HepG2 (cell line): ENCODE results near the gene DLX1. TPM values are rescaled to one million over a fixed set of nuclear protein-coding genes. Genes with fewer than 3 reads are reported as not detected.

Experiments used
- ARID2 ChIP-seq: sonication (generic); formaldehyde crosslinking; IDR thresholded peaks from 2 replicates; pipeline ENCODE4 v1.8.1; 2022; ENCODE audit warnings: mild to moderate bottlenecking, missing genetic modification reagents, borderline replicate concordance
- ATF7-NPFF ChIP-seq: sonication (generic); formaldehyde crosslinking; IDR thresholded peaks from 2 replicates; pipeline ENCODE4 v1.8.1; 2023; ENCODE audit warnings: mild to moderate bottlenecking, low read depth, missing genetic modification reagents, moderate library complexity
- KMT2A ChIP-seq: sonication (generic); formaldehyde crosslinking; IDR thresholded peaks from 2 replicates; pipeline ENCODE4 v1.4.0; 2020; ENCODE audit warnings: missing genetic modification reagents
- MTA3 ChIP-seq: sonication (generic); formaldehyde crosslinking; IDR thresholded peaks from 2 replicates; pipeline ENCODE4 v1.4.0; 2020; ENCODE audit warnings: missing genetic modification reagents
- NFIB ChIP-seq: sonication (generic); formaldehyde crosslinking; IDR thresholded peaks from 2 replicates; pipeline ENCODE4 v1.9.0; 2021; ENCODE audit warnings: missing genetic modification reagents, mild to moderate bottlenecking, borderline replicate concordance
- REXO4 ChIP-seq: sonication (generic); formaldehyde crosslinking; IDR thresholded peaks from 2 replicates; pipeline ENCODE4 v1.8.0; 2022; ENCODE audit warnings: missing genetic modification reagents, mild to moderate bottlenecking, borderline replicate concordance
- SP5 ChIP-seq: IDR thresholded peaks from 2 replicates; pipeline ENCODE4 v1.6.1; 2016; ENCODE audit warnings: low read depth, borderline replicate concordance
- TAF15 ChIP-seq: fragments of 200-400 bp; formaldehyde crosslinking; IDR thresholded peaks from one replicate; pipeline ENCODE4 v1.6.1; 2018; ENCODE audit warnings: mild to moderate bottlenecking, low read depth, low read length; ENCODE audit not compliant: poor library complexity, severe bottlenecking
- TOPORS ChIP-seq: sonication (generic); formaldehyde crosslinking; IDR thresholded peaks from 2 replicates; pipeline ENCODE4 v1.8.0; 2023; ENCODE audit warnings: mild to moderate bottlenecking, missing genetic modification reagents
- ZBTB1 ChIP-seq: sonication (generic); formaldehyde crosslinking; IDR thresholded peaks from 2 replicates; pipeline ENCODE4 v1.4.0; 2020; ENCODE audit warnings: missing genetic modification reagents, borderline replicate concordance
- ZFX ChIP-seq: sonication (generic); formaldehyde crosslinking; IDR thresholded peaks from 2 replicates; pipeline ENCODE4 v1.4.0; 2020; ENCODE audit warnings: mild to moderate bottlenecking, low read depth, missing genetic modification reagents, moderate library complexity
- ZNF761 ChIP-seq: sonication (generic); formaldehyde crosslinking; conservative IDR thresholded peaks from 2 replicates; pipeline ENCODE4 v1.4.0; 2020; ENCODE audit warnings: mild to moderate bottlenecking, missing genetic modification reagents
- ZSCAN22 ChIP-seq: sonication (generic); formaldehyde crosslinking; IDR thresholded peaks from 2 replicates; pipeline ENCODE4 v1.4.0; 2020; ENCODE audit warnings: mild to moderate bottlenecking, missing genetic modification reagents
- polyA plus RNA-seq, 8 experiments: library from polyadenylated mRNA; depleted of rRNA in 3 of 8; stranded (reverse) in 7 of 8; unstranded in 1 of 8; fragments of >200 nt; fragmentation: Illumina TruSeq in 4 of 8; extraction: Trizol in 4 of 8; gene quantifications; 2 replicates each; pipeline versions ENCODE4 v1.2.1 to v1.2.3, GENCODE V29; 2011 to 2016; ENCODE audit warnings: low read depth in 4 of 8, missing spikeins in 1 of 8, mixed read lengths in 1 of 8; ENCODE audit not compliant: insufficient read depth in 1 of 8
- total RNA-seq, 5 experiments: library from RNA; depleted of rRNA; stranded (reverse); fragments of >200 nt; fragmentation: Illumina TruSeq; extraction: Trizol; gene quantifications; 2 replicates each; pipeline ENCODE4 v1.2.3, GENCODE V29; 2016; ENCODE audit warnings: low read depth in 1 of 5
- TF ChIP-seq, protein P1 (sequence below): sonication (generic); formaldehyde crosslinking; IDR thresholded peaks from 2 replicates; pipeline ENCODE4 v1.4.0; 2020; ENCODE audit warnings: missing genetic modification reagents
- TF ChIP-seq, protein P2 (sequence below): sonication (generic); formaldehyde crosslinking; IDR thresholded peaks from 2 replicates; pipeline ENCODE4 v1.5.0; 2020; ENCODE audit warnings: missing genetic modification reagents
- TF ChIP-seq, protein P3 (sequence below): sonication (generic); formaldehyde crosslinking; IDR thresholded peaks from 2 replicates; pipeline ENCODE4 v1.5.1; 2020; ENCODE audit warnings: mild to moderate bottlenecking, missing genetic modification reagents, borderline replicate concordance

The DLX1 gene
- total and polyA plus RNA-seq, 2 of the 13 experiments (the other 11 are each of a cell fraction or from before 2014, with no cell fraction given): 0.18 to 0.86 TPM

DNA sequence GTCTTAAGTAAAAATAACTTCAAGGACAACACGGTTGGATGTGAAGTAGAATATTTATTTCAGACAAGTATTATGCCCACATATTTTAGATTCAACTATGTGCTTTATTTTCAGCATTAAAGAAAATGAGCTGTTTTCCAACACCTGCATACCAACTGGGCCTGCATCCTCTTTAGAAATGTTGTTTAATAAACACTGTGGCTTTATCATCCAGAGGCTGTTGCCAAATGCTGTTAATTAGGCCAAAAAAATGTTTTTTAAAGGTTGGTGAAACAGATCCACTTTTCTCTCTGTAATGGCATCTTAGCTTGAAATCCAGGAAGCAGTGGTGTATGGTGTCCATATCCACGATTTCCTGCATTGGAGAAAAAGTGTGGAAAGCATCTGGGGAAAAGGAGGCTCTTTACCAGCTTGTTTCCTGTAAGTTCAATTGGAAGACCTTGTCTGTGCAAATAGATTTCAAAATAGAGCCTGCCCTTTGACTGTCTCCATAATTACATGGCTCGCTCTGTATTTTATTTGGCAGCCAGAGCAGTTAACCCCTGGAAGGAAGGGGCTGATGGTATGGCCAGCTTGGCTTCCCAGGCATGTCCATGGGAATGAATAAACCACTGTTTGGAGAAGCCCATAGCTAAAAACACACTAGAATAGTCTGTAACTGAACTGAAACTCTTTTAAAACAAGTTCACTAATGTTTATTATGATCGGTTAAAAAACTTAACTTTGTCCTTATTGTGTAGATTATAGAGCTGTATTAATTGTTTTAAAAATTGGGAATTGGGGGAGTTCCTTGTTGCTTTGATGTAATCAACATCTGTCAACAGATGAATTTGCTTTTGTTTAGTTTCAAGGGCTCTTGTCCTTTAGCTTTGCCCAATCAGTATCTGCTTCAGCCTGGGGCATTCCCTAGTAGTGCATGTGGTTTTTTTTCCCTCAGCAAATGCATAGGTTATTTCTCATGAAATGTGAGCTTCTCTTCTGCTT lies 33.0 kb upstream of the DLX1 start (continued):
- TF ChIP-seq, protein P1, sequence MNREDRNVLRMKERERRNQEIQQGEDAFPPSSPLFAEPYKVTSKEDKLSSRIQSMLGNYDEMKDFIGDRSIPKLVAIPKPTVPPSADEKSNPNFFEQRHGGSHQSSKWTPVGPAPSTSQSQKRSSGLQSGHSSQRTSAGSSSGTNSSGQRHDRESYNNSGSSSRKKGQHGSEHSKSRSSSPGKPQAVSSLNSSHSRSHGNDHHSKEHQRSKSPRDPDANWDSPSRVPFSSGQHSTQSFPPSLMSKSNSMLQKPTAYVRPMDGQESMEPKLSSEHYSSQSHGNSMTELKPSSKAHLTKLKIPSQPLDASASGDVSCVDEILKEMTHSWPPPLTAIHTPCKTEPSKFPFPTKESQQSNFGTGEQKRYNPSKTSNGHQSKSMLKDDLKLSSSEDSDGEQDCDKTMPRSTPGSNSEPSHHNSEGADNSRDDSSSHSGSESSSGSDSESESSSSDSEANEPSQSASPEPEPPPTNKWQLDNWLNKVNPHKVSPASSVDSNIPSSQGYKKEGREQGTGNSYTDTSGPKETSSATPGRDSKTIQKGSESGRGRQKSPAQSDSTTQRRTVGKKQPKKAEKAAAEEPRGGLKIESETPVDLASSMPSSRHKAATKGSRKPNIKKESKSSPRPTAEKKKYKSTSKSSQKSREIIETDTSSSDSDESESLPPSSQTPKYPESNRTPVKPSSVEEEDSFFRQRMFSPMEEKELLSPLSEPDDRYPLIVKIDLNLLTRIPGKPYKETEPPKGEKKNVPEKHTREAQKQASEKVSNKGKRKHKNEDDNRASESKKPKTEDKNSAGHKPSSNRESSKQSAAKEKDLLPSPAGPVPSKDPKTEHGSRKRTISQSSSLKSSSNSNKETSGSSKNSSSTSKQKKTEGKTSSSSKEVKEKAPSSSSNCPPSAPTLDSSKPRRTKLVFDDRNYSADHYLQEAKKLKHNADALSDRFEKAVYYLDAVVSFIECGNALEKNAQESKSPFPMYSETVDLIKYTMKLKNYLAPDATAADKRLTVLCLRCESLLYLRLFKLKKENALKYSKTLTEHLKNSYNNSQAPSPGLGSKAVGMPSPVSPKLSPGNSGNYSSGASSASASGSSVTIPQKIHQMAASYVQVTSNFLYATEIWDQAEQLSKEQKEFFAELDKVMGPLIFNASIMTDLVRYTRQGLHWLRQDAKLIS: no peak; the same call in 1 of the 2 replicates
- TF ChIP-seq, protein P2, sequence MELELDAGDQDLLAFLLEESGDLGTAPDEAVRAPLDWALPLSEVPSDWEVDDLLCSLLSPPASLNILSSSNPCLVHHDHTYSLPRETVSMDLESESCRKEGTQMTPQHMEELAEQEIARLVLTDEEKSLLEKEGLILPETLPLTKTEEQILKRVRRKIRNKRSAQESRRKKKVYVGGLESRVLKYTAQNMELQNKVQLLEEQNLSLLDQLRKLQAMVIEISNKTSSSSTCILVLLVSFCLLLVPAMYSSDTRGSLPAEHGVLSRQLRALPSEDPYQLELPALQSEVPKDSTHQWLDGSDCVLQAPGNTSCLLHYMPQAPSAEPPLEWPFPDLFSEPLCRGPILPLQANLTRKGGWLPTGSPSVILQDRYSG (CRISPR knock-in tag): no peak
- TF ChIP-seq, protein P3, sequence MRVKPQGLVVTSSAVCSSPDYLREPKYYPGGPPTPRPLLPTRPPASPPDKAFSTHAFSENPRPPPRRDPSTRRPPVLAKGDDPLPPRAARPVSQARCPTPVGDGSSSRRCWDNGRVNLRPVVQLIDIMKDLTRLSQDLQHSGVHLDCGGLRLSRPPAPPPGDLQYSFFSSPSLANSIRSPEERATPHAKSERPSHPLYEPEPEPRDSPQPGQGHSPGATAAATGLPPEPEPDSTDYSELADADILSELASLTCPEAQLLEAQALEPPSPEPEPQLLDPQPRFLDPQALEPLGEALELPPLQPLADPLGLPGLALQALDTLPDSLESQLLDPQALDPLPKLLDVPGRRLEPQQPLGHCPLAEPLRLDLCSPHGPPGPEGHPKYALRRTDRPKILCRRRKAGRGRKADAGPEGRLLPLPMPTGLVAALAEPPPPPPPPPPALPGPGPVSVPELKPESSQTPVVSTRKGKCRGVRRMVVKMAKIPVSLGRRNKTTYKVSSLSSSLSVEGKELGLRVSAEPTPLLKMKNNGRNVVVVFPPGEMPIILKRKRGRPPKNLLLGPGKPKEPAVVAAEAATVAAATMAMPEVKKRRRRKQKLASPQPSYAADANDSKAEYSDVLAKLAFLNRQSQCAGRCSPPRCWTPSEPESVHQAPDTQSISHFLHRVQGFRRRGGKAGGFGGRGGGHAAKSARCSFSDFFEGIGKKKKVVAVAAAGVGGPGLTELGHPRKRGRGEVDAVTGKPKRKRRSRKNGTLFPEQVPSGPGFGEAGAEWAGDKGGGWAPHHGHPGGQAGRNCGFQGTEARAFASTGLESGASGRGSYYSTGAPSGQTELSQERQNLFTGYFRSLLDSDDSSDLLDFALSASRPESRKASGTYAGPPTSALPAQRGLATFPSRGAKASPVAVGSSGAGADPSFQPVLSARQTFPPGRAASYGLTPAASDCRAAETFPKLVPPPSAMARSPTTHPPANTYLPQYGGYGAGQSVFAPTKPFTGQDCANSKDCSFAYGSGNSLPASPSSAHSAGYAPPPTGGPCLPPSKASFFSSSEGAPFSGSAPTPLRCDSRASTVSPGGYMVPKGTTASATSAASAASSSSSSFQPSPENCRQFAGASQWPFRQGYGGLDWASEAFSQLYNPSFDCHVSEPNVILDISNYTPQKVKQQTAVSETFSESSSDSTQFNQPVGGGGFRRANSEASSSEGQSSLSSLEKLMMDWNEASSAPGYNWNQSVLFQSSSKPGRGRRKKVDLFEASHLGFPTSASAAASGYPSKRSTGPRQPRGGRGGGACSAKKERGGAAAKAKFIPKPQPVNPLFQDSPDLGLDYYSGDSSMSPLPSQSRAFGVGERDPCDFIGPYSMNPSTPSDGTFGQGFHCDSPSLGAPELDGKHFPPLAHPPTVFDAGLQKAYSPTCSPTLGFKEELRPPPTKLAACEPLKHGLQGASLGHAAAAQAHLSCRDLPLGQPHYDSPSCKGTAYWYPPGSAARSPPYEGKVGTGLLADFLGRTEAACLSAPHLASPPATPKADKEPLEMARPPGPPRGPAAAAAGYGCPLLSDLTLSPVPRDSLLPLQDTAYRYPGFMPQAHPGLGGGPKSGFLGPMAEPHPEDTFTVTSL (CRISPR knock-in tag): peak; percentile 98
- TF ChIP-seq MTA3 (no peak), KMT2A (peak; percentile 64; the same call in 1 of the 2 replicates), TAF15 (no peak), SP5 (CRISPR knock-in tag) (peak; percentile 77), ZBTB1 (CRISPR knock-in tag) (no peak), NFIB (CRISPR knock-in tag) (no peak), ZFX (no peak; the same call in 1 of the 2 replicates), TOPORS (0 out of 2 replicates have a peak, but pooled peaks have one; percentile 41), ATF7-NPFF (peak; percentile 61; the same call in 1 of the 2 replicates), ZSCAN22 (no peak), ARID2 (0 out of 2 replicates have a peak, but pooled peaks have one; percentile 79), ZNF761 (CRISPR knock-in tag) (no peak), REXO4 (CRISPR knock-in tag) (no peak)
